Germinal center (tissue), 1 donor: ENCODE results near the gene GMPS.
"Not testable (repeated sequence)": the region's sequence is repeated elsewhere in the genome, so short reads cannot be mapped to it uniquely, and the experiment has no call there.

Experiments used
- DNase-seq: peaks from one replicate; pipeline ENCODE4 v3.0.0; 2012; ENCODE audit warnings: mixed read lengths, low spot score

GMPS gene

DNA sequence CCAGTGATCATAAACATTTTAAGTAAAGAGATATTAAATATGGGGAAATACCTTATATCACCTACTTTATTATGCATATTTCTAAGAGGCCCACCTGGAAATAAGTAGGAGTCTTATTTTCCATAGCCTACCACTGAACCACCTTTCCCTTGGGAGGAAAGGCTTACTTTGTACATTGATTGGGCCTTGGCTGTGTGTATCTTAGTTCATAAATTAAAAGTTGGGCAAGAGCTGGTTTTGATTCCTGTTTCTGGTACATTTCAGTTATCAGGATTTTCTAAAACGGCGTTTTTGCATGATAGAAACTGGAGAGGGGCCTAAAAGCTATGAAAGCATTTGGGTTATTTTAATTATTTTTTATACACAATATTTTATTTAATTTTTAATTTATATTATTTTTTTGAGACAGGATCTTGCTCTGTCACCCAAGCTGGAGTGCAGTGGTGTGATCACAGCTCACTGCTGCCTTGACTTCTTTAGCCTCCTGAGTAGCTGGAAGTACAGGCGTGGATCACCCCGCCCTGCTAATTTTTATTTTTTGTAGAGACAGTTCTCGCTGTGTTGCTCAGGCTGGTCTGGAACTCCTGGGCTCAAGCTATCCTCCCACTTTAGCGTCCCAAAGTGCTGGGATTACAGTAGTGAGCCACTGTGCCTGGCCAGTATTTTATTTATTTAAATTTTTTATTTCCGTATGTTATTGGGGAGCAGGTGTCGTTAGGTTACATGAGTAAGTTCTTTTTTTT, 2.6 kb downstream of the GMPS start:
- no peak for DNase-seq

DNA sequence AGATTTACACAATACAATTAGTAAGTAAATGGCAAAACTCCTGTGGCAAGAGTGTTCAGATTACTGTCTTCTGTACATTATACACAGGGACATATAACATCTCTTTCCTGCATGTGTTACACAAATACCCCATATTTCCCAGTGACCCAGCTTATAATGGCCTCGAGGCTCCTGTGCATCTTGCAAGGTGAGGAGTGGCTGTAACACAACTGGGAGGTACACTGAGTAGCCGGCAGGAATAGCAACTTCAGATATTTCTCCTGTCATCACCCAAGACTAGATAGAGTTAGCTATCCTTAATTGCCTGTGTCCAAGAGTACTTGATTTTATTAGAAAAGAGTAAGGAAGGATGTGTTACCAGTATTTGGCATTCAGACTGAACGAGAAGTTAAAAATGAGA, 5.6 kb downstream of the GMPS start:
- DNase-seq, result no peak

DNA sequence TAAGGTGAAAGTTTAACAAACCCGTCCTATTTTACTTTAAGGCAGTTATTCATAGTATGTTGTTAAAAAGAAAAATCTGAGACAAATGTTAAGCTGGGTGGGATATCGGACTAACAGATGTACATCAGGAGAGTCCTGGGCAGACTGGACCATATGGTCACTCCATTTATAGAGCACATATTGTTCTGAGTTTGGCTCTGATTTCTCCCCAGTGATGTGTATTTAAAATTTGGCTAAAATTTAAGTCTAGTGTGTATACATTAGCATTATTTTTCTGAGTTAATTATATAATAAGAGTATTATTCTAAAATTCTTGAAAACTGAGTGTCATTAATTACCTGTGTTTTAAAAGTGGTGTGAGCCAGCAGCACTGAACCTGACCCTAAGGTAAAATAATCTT, 6.1 kb downstream of the GMPS start:
- DNase-seq, result no peak

- DNase-seq, result no peak
Observed at GRCh38 chr3:155880286-155880685, 9.8 kb downstream of the GMPS start.

DNA sequence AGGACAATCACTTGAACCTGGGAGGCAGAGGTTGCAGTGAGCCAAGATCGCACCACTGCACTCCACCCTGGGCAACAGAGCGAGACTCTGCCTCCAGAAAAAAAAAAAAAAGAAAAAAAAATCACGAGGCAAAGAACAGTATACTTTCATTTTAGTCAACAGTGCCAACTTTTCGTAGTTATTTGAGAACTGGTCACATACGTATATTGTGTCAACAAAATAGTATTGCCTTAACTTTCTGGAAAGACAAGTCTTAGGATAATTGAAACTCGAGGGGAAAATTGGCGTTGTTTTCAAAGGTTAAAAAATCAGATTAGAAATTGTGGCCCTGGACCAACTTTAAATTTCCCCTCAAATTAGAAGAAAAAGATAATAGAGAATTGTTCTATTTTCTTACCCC, 13.8 kb downstream of the GMPS start:
- DNase-seq, result no peak

- no peak for DNase-seq
Observed at GRCh38 chr3:155885292-155885691, 14.8 kb downstream of the GMPS start.

DNA sequence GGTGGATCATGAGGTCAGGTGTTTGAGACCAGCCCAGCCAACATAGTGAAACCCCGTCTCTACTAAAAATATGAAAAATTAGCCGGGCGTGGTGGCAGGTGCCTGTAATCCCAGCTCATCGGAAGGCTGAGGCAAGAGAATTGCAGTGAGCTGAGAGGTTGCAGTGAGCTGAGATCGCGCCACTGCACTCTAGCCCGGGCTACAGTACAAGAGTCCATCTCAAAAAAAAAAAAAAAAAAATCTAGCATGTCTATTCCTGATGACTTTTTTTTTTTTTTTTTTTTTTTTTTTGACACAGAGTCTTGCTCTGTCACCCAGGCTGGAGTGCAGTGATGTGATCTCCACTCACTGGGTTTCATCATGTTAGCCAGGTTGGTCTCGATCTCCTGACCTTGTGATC, 15.9 kb downstream of the GMPS start:
- not testable (repeated sequence) for DNase-seq

DNA sequence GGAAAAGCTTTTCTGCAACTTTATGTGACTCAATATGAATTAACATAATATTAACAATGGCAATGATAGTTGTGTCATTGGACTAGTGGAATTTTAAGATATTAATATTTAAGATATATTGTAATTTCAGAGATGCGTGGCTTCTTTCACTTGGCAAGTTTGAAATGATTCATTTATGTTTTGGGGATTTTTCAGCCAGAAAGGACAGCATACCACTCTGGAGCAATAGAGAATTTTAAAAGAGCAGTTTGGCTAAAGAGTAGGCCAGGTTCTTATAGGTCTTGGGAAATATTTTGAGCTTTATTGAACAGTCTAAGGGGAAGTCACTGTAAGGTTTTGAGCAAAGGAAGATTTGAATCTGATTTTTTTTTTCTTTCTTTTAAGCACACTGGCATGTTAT, 16.5 kb downstream of the GMPS start:
- DNase-seq, result no peak

- DNase-seq, result no peak
Observed at GRCh38 chr3:155889212-155889611, 18.8 kb downstream of the GMPS start.

- DNase-seq, result no peak
Observed at GRCh38 chr3:155889952-155890351, 19.5 kb downstream of the GMPS start.

GRCh38 chr3:155890671-155891190, 20.3 kb downstream of the GMPS start:
- DNase-seq, result no peak

DNA sequence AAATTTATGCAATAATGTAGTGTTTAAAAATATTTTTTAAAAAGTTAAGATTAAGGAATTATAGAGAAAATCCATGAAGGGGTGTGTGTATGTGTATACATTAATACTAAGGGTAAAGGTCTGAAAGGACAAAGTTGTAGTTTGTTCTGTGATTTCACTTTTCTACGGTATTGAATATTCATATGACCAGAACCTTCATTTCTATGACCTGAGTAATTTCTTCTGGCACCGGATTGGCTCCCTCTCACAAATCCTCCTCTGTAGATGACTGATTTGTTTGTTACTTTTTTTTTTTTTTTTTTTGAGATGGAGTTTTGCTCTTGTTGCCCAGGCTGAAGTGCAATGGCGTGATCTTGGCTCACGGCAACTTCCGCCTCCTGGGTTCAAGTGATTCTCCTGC, 20.9 kb downstream of the GMPS start:
- no peak for DNase-seq

GRCh38 chr3:155895379-155895900, 25.0 kb downstream of the GMPS start:
- DNase-seq, result no peak

GRCh38 chr3:155906900-155907299, 36.5 kb downstream of the GMPS start:
- no peak for DNase-seq

DNA sequence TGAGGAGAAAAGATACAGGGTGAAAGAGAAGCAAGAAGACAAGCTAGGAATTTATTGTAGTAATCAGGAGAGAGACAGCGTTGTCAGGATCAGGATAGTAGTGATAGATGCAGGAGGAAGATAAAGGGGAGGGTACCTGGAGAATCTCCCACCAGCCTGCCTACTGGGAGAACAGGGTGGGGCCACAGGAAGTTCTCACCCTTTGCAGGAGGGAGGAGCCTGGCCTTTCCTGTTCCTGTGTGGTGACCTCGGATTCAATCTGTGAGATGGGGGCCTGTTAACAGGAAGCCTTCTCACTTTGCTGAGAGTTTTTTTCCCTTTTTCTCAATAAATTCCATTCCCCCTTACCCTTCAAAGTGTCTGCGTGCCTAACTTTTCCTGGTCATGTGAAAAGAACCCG, 37.6 kb downstream of the GMPS start:
- no peak for DNase-seq

- DNase-seq, result no peak
Observed at GRCh38 chr3:155908605-155909004, 38.2 kb downstream of the GMPS start.

DNA sequence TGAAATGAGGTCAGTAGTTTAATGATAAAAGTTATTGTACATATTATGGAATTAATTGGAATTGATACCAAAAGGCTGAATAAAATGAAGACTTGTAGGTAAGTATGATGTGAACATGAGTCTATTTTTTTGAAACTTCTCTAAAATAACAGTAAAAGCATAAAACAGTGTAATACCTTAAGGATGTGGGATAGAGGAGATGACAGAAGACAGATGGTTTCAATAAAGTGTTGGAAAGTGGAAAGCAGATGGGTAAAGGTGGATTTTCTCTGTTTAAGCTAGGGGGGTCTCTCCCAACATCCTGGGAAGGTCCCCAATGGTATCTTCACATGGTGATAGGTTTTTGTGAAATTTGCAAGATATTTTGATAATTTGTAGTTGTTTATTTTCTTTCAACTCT, 41.6 kb downstream of the GMPS start:
- no peak for DNase-seq

DNA sequence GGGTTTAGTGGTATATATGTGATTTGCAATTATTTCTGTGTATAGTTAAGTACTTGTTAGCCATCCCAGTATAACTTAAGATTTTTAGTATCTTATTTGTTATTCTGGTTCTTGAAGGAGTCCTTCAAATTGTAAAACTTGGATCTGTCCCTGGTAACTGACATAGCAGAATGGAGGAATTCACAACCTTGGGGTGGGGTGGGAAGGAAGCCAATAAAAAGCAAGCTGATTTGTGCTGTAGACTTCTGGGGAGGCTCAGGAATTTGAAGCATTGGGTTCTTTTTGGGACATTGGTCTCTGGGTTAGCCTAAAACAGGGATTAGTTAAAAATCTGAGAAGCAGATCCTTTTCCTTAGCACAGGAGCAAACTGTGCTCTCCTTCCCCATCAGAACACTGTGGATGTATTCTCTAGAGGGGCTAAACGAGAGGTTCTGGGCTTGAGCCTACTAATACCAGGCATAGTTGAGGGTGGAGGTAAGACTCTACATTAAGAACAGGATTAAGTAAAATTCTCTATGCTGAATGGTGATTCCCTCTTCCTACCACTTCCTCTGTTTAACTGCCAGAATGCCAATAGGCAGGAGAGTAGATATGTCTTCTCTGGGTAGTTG, 42.2 kb downstream of the GMPS start:
- DNase-seq, result no peak

- DNase-seq, result no peak
Observed at GRCh38 chr3:155917781-155918180, 47.3 kb downstream of the GMPS start.

DNA sequence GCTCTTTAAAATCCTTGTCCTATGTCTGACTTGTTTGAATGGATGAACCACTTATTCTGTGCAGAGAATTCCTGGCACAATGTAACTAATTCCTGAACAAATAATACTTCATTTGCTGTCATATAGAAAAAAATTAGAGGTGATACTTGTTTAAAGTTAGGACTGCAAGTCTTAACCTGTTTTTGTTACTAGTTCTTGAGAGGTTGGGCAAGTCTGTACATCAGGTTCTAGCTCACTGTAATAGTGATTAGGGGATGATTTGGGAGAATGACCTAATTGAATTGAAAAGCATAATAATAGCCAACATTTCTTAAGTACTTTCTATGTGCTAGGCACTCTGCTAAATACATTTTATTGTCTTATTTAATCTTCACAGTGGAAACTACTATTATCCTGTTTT, 49.3 kb downstream of the GMPS start:
- no peak for DNase-seq

GRCh38 chr3:155921486-155921885, 51.0 kb downstream of the GMPS start:
- no peak for DNase-seq

GRCh38 chr3:155934230-155934629, 63.8 kb downstream of the GMPS start:
- no peak for DNase-seq

DNA sequence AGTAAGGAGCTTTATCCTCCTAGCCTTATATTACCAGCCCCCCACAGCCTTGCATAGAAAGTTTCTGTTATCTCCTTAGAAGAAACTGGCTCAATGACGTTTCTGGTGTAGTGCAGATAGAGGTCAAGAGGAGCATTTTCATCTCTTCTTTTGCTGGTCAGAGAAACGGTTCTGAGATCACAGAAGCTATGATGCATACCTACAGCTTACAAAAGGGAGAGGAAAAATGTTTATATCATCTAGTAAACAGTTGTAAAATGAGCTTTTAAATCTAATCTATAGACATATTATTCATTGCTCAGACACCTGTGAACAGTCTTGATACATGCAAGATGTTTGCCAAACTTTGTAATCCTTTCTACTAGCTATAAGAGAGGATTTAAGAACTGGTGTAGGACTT, 68.0 kb downstream of the GMPS start:
- DNase-seq, result no peak

DNA sequence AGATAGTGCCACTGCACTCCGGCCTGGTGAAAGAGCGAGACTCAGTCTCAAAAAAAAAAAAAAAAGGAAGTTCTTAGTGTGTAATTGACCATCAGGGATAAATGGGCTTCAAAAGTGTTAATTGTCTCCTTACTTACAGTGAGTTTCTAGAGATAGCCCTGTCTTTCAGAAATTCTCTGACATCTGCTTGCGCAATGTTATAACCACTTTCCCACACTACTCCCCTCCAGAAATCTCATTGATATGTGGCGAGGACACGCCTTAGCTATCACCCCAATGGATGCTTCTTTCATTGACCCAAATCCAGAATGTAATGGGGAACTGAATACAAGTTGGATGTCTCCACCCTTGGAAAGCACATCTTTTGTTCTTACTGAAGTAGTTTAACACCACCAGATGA, 70.9 kb downstream of the GMPS start:
- DNase-seq, result no peak
